ENCODE data around the gene GNA15. TPM values are rescaled to one million over a fixed set of nuclear protein-coding genes. Genes with fewer than 3 reads are reported as not detected.

Gene GNA15
- total and polyA plus RNA-seq, 2 of the 8 experiments (the other 6 are each of a cell fraction or from before 2014, with no cell fraction given): 0.26 to 0.45 TPM

- TF ChIP-seq TCF12 (IDR thresholded peaks at IDR 0.05; ENCODE audit: low read depth, low read length) (no peak), SUZ12 (IDR thresholded peaks at IDR 0.05; ENCODE audit: low read length) (no peak), BACH1 (IDR thresholded peaks at IDR 0.05; ENCODE audit: low read length) (no peak), SP1 (IDR thresholded peaks at IDR 0.05; ENCODE audit: low read depth, low read length) (no peak), EGR1 (IDR thresholded peaks at IDR 0.05; ENCODE audit: borderline replicate concordance, low read depth, low read length) (no peak), POLR2AphosphoS5 (IDR thresholded peaks at IDR 0.05; ENCODE audit: low read depth, low read length) (no peak)
Observed at GRCh38 chr19:3193256-3194105, 57.6 kb downstream of the GNA15 start (continued).
